Esophagus squamous epithelium (tissue), 5 donors: ENCODE results near the gene SPACA4. TPM values are rescaled to one million over a fixed set of nuclear protein-coding genes. Genes with fewer than 3 reads are reported as not detected.
"Not testable (repeated sequence)": the region's sequence is repeated elsewhere in the genome, so short reads cannot be mapped to it uniquely, and the experiment has no call there.

Experiments used
- DNase-seq: peaks from one replicate; lab custom pipeline; 2025; lab: John Stamatoyannopoulos, UW
- H3K27ac ChIP-seq, 4 donors: fragments of 200-600 bp; sonication (generic); one replicate each; pipeline ENCODE4 v1.5.1; 2016 to 2019; ENCODE audit warnings: mild to moderate bottlenecking in 1 of 4
- H3K27me3 ChIP-seq, 4 donors: fragments of 200-600 bp; sonication (generic); 1 replicate in 3 of 4; 2 replicates in 1 of 4; pipeline versions ENCODE4 v1.5.1 to v1.6.0; 2017 to 2021; ENCODE audit warnings: antibody characterized with exemption in 1 of 4
- H3K36me3 ChIP-seq, 3 donors: fragments of 200-600 bp; sonication (generic); one replicate each; pipeline ENCODE4 v1.5.1; 2016 to 2019
- H3K4me1 ChIP-seq, 3 donors: fragments of 200-600 bp; sonication (generic); one replicate each; pipeline ENCODE4 v1.5.1; 2017 to 2019
- H3K4me3 ChIP-seq, 4 donors: fragments of 200-600 bp; sonication (generic); 1 replicate in 3 of 4; 2 replicates in 1 of 4; pipeline ENCODE4 v1.5.1; 2016 to 2019; ENCODE audit warnings: mild to moderate bottlenecking in 2 of 4, moderate library complexity in 1 of 4
- H3K9me3 ChIP-seq, 3 donors: fragments of 200-600 bp; sonication (generic); one replicate each; pipeline ENCODE4 v1.5.1; 2016 to 2019
- CTCF ChIP-seq, 6 experiments: fragments of 450-650 bp in 4 of 6; fragments of 200-600 bp in 2 of 6; sonication (generic) in 2 of 6; IDR thresholded peaks; one replicate each; pipeline ENCODE4 v1.5.1; 2016 to 2019; ENCODE audit warnings: antibody characterized with exemption in 6 of 6, mild to moderate bottlenecking in 4 of 6, moderate library complexity in 4 of 6
- POLR2A ChIP-seq, 4 donors: fragments of 450-650 bp; IDR thresholded peaks; one replicate each; pipeline ENCODE4 v1.6.1; 2017; ENCODE audit warnings: antibody characterized with exemption in 4 of 4, mild to moderate bottlenecking in 4 of 4, moderate library complexity in 3 of 4
- WGBS, 2 donors: methylation state at CpG; one replicate each; pipeline ENCODE4 v1.1.5; 2018; 5-methylcytosine and 5-hydroxymethylcytosine counted together
- intact Hi-C: fragments of 100-400 bp; cut with DNase I; formaldehyde crosslinking; loops from one replicate; pipeline ENCODE4 v1.15.0; 2022
- total RNA-seq, 4 donors: library from RNA; depleted of rRNA; stranded (reverse); fragments of >200 nt; gene quantifications; one replicate each; pipeline ENCODE4 v1.1.0, GENCODE V29; 2016
- donor health status: DM: yes; HTN: yes; CAD: no.

Gene SPACA4
- total RNA-seq, 4 donors from 2014 or later, result 1.3 to 1.7 (median 1.4) TPM; not detected in 1

- H3K4me1 ChIP-seq, result peaks cover 40 to 91% (median 49%) of the 10 kb centered on the region in 3 donors
- WGBS, 2 donors, result 69 to 80% methylated on average over 15 to 23 of the region's 47 CpGs
- no peaks in the 10 kb centered on the region for H3K27me3 ChIP-seq
Measured at GRCh38 chr19:48630296-48631063, 23.9 kb downstream of the SPACA4 start.

DNA sequence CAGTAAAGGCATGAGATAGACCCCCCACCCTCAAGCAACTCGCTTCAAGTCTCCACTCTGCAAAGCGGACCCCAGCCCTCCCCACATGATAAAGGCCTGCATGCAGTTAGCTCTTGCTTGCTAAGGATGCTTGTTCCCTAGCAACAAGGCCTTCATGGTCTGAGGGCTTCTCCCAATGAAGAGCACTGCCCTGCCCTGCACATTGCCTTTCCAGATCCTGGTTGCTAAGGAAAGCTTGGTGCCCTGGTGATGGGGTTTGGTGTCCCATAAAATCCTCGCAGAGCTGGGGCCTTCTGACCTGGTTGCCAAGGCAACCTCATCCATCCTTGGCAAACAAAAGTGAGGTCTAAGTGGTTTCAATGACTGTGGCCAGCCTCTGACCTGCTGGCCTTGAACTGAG is 24.7 kb downstream of the SPACA4 start:
- intact Hi-C loops, result no loop called here
- TF ChIP-seq POLR2A (IDR thresholded peaks at IDR 0.05) (no peak), CTCF (IDR thresholded peaks at IDR 0.05) (no peak)
- Histone ChIP-seq H3K36me3 (peaks cover 0 to 50% (median 0%) of the 10 kb centered on the region in 3 donors), H3K27ac (peak overlapping the region; percentile 52 to 98 (median 90)), H3K9me3 (no peaks in the 10 kb centered on the region), H3K4me3 (no peak overlapping the region), H3K27me3 (no peaks in the 10 kb centered on the region), H3K4me1 (peaks cover 40 to 91% (median 49%) of the 10 kb centered on the region in 3 donors)
- no peak for DNase-seq
- WGBS, 2 donors, result 73% methylated on average over 2 of the region's 3 CpGs; no CpG with 5 or more reads in 1 of the 2 donors

More at GRCh38 chr19:48630296-48631063, 23.9 kb downstream of the SPACA4 start:
- Histone ChIP-seq H3K36me3 (peaks cover 0 to 57% (median 0%) of the 10 kb centered on the region in 3 donors), H3K4me3 (peak overlapping the region in 1 of 4 donors; percentile 43), H3K27ac (peak overlapping the region; percentile 52 to 98 (median 84)), H3K9me3 (no peaks in the 10 kb centered on the region)
- intact Hi-C loops, result no loop called here
- no peak for TF ChIP-seq POLR2A (IDR thresholded peaks at IDR 0.05)
- no peak for TF ChIP-seq CTCF (IDR thresholded peaks at IDR 0.05)
- DNase-seq, result no peak

DNA sequence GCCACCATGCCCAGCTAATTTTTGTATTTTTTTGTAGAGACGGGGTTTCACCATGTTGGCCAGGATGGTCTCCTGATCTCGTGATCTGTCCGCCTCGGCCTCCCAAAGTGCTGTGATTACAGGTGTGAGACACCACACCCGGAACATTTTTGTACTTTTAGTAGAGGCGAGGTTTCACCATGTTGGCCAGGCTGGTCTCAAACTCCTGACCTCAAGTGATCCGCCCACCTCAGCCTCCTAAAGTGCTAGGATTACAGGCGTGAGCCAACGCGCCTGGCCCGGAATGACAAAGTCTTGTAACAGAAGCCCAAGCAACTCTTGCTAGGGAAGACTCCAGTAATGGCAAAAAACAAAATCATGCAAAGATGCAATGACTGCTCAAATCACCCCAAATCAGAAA is 25.7 kb downstream of the SPACA4 start:
- H3K9me3 ChIP-seq, H3K4me3 ChIP-seq, DNase-seq, intact Hi-C loops, H3K27me3 ChIP-seq: not testable (repeated sequence)
- WGBS, 2 donors, result 31 to 46% methylated on average over 3 to 8 of the region's 11 CpGs
- Histone ChIP-seq H3K36me3 (peaks cover 0 to 48% (median 0%) of the 10 kb centered on the region in 3 donors), H3K4me1 (peaks cover 40 to 93% (median 51%) of the 10 kb centered on the region in 3 donors), H3K27ac (peak overlapping the region; percentile 95 to 98 (median 96))

DNA sequence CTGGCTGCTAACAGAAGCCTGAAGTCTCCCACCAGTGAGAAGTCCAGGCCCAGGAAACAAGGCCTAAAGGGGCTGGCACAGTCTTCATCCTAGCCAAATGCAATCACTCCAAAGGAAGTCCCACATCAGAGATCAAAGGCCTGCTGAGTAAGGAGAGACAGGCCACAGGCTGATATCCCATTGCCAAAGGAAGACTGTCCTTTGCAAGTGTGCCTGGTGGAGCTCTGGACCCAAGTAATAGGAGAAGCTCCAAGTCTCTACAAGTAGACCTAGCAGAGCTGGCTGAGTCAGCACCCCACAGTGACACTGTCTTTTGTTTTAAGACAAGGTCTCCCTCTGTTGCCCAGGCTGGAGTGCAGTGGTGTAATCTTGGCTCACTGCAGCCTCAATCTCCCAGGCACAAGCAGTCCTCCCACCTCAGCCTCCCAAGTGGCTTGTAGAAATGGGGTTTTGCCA is 26.2 kb downstream of the SPACA4 start:
- DNase-seq, result no peak
- Histone ChIP-seq H3K27me3 (no peaks in the 10 kb centered on the region), H3K4me3 (peak overlapping the region in 1 of 4 donors; percentile 68), H3K9me3 (no peaks in the 10 kb centered on the region), H3K36me3 (peaks cover 0 to 48% (median 0%) of the 10 kb centered on the region in 3 donors), H3K4me1 (peaks cover 40 to 89% (median 47%) of the 10 kb centered on the region in 3 donors), H3K27ac (peak overlapping the region; percentile 95 to 98 (median 96))
- intact Hi-C loops, result no loop called here
- TF ChIP-seq CTCF (IDR thresholded peaks at IDR 0.05) (no peak), POLR2A (IDR thresholded peaks at IDR 0.05) (peak in 2 of 4 donors; percentile 15 to 20)

GRCh38 chr19:48633148-48634035 is 26.9 kb downstream of the SPACA4 start:
- intact Hi-C loops, result no loop called here
- no peaks in the 10 kb centered on the region for H3K27me3 ChIP-seq
- peak overlapping the region; percentile 95 to 98 (median 96) for H3K27ac ChIP-seq
- no peak for TF ChIP-seq POLR2A (IDR thresholded peaks at IDR 0.05)
- H3K4me1 ChIP-seq, result peaks cover 42 to 84% (median 48%) of the 10 kb centered on the region in 3 donors
- H3K36me3 ChIP-seq, result peaks cover 0 to 47% (median 0%) of the 10 kb centered on the region in 3 donors
- 45 to 68% methylated on average over 7 to 12 of the region's 22 CpGs for WGBS, 2 donors
- H3K4me3 ChIP-seq, result peak overlapping the region in 2 of 4 donors; percentile 29 to 68
- DNase-seq, result no peak
- H3K9me3 ChIP-seq, result no peaks in the 10 kb centered on the region
